GM19467 (cell line): ENCODE measurements around the gene STX1A.
"Not testable (repeated sequence)": the region's sequence is repeated elsewhere in the genome, so short reads cannot be mapped to it uniquely, and the experiment has no call there.

Experiments used
- ATAC-seq: cut with Tn5 transposase; IDR thresholded peaks from one replicate; pipeline ENCODE4 v1.9.1; 2021; ENCODE audit warnings: mild to moderate bottlenecking, moderate library complexity; ENCODE audit not compliant: unreplicated experiment

STX1A gene

DNA sequence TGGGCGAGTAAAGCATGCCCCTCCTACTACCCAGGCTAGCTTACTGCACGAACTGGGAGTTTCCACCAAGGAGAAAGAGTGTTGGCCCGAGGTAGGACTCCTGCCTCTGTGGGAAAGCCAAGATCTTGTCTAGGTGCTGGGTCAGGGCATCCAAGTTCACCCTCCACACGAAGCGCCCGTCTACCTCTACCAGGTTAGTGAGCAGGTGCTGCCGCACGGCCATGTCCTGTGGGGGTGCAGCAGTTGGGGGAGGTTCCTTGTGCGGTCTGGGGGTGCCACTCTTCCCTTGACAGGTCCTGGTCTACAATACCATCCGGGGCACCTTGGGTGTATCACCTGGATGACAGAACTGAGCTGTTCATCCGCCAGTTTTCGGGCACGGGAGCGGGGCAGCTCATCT is 17.4 kb upstream of the STX1A start:
- no peak for ATAC-seq

DNA sequence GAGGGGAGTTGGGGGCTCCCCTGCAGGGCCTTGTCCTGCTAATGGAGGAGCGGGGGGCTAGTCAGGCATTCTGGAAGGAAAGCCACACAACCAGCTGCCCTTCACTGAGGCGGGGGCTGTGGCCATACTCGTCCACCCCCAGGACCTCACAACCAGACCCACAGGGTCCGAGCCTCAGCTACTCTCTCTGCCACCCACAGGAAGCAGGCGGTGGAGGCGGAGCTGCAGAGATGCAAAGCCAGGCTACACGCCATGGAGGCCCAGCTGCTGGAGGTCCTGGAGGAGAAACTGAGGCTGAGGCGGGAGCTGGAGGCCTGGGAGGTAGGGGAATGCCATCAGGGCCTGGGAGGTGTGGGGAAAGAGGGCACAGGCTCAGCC is 16.0 kb upstream of the STX1A start:
- no peak for ATAC-seq

DNA sequence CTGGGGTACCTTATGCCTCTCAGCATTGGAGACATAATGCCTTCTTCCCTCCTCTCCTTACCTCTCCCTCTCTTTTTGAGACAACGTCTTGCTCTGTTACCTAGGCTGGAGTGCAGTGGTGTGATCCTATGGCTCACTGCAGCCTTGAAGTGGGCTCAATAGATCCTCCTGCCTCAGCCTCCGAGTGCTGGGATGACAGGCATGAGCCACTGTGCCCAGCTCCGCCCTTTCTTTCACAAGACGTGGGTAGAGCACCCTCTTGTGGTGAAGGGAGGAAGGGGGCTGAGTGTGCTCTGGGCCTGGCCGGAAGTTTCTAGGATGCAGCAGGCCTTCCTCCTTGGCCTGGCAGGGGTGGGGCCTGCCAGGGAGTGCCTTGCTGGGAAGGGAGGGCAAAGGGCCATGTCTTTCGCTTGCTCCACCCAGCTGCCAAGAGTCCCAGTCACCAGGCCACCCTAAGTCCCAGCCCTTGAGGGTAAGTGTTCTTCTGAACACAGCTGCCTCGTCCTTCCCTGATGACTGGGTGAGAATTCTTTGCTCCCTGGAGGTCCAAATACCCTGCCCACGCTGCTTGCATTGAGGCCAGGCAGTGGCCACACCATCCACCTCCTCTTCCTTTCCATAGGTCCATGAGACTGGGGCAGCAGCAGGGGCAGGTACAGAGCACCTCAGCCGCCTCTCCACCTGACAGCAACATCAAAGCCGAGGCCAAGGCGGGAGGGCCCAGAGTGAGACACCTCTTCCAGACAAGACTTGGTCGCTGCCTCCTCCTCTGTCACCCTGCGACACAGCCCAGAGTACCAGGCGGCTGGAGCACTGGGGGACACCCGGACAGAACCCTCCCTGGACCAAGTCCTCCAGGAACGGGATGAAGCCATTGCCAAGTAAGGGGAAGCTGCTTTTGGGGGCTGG is 15.4 kb upstream of the STX1A start:
- peak; percentile 45 for ATAC-seq

DNA sequence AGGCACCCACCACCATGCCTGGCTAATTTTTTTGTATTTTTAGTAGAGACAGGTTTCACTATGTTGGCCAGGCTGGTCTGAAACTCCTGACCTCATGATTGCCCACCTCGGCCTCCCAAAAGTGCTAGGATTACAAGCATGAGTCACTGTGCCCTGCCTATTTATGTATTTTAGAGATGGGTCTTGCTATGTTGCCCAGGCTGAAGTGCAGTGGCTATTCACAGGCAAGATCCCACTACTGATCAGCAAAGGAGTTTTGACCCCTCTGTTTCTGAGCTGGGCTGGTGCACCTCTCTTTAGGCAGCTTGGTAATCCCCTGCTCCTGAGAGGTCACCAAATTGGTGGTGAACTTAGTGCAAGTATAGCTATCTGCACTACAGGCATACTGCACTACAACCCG is 12.9 kb upstream of the STX1A start:
- no peak for ATAC-seq

DNA sequence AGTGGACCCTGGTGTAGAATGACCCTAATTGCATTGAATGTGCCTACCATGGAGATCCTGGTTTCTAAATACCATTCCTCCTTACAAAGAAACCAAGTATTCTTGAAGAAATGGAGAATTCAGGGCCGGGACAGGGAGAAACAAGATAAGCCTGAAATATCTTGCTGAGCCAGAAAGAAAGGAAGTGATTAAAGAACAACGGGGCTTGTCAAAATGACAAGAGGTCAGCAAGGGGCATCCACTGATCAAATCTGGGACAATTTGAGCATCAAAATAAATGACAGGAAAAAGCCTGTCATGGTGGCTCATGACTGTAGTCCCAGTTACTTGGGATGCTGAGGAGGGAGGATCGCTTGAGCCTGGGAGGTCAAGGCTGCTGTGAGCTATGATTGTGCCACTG is 11.0 kb upstream of the STX1A start:
- no peak for ATAC-seq

DNA sequence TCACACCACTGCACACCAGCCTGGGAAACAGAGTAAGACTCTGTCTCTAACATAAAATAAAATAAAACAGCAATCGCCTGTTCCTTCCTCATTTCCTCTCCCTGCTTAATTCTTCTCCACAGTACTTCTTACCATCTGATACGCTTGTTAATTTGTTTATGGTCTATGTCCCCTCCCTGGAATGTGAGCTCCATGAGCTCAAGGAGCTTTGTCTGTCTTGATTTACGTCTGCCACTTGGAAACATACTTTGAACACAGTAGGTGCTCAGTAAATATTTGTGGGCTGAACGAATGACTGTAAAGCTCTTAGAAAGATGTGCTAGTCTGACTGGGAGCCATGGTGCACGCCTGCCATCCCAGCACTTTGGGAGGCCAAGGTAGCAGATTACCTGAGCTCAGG is 9.1 kb upstream of the STX1A start:
- ATAC-seq: no peak

DNA sequence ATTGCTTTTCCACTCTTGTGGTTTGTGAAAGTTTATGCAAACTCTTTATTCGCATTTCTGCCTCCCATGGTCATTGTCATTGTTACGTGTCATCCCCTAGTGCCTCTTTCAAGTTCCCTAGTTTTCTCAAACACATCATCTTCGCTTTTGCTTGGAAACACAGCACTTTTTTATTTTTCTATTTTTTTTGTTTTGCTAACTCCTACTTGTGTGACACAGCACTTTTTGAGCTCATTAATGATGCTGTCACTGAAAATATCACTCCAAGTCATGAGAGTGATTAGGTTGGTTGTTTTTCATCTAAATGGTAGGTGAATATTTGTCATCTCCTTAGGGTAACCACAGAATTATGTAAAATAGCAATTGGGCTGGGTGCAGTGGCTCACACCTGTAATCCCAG is 8.5 kb upstream of the STX1A start:
- ATAC-seq: no peak

DNA sequence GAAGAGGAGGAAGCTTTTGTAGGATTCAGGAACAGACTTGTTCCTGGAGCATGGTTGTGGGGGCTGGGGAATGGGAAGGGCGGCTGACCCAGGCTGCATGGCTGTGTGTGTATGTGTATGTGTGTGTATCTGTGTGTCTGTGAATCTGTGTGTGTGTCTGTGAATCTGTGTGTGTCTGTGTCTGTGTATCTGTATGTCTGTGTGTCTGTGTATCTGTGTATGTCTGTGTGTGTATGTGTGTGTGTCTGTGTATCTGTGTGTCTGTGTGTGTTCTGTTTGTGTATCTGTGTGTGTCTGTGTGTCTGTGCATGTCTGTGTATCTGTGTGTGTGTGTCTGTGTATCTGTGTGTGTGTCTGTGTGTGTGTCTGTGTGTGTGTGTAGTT is 6.6 kb upstream of the STX1A start:
- no peak for ATAC-seq

DNA sequence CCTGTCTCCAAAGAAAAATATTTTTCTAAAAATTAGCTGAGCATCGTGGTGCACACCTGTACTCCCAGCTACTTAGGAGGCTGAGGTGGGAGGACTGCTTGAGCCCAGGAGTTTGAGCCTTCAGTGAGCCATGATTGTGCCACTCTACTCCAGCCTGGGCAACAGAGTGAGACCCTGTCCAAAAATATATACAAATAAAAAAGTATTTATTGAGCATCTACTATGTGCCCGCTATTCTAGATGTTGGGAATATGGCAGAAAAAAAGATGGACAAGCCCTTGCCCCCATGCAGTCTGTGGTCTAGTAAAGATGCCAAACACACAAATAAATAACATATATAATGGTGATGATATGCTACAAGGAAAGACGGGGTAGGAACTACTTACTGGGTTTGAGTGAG is 4.3 kb upstream of the STX1A start:
- ATAC-seq: no peak

DNA sequence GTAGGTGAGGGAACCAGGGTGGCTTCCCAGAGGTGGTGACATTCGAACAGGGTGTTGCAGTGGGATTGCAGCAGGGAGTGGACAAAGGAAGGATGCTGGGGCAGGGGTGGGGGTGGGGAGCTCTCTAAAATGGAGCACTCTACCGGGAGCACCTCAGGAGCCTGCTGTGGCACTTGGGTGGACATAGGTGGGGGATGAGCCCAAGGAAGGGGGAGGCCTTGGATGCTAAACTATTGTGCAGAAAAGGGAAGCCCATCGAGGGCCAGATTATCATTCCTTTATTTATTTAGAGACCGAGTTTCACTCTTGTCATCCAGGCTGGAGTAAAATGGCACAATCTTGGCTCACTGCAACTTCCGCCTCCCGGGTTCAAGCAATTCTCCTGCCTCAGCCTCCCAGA is 3.3 kb upstream of the STX1A start:
- no peak for ATAC-seq

DNA sequence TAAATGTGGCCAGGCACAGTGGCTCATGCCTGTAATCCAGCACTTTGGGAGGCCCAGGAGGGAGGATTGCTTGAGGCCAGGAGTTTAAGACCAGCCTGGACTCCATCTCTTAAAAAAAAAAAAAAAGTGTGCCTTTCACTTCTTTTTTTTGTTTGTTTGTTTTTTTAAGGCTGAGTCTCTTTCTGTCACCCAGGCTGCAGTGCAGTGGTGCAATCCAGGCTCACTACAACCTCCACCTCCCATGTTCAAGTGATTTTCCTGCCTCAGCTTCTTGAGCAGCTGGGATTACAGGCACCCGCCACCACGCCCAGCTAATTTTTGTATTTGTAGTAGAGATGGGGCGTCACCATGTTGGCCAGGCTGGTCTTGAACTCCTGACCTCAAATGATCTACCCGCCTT is 2.7 kb upstream of the STX1A start:
- ATAC-seq: not testable (repeated sequence)

DNA sequence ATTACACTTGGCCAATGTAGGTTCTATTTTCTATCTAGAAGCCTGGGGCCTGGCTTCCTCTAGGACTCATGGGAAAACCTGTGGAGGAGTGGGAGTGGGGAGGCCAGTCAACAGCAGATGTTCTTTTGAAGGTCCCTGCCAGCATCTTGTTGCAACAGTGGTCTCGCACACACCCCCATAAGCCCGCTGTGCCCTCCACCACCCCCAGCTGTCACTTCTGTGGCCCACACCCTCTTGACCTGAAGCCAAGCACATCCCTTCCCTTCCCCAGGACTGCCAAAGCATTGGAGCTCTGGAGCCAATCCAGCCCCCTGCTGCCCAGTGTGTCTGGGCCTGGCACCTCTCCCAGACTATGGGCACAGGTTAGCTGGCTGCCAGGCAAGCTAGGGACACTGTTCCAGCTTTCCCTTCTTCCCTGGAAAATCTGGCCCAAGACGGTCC is 1.9 kb upstream of the STX1A start:
- no peak for ATAC-seq

DNA sequence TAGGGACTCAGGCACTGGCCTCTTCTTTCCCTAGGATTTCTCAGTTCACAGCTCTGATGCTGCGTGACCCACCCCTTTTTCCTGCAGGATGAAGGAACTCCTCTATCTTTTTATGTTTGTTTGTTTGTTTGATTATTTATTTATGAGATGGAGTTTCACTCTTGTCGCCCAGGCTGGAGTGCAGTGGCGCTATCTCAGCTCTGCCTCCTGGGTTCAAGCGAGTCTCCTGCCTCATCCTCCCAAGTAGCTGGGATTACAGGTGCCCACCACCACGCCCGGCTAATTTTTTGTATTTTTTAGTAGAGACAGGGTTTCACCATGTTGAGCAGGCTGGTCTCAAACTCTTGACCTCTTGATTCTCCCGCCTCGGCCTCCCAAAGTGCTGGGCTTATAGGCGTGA is 974 bp upstream of the STX1A start:
- ATAC-seq: not testable (repeated sequence)

DNA sequence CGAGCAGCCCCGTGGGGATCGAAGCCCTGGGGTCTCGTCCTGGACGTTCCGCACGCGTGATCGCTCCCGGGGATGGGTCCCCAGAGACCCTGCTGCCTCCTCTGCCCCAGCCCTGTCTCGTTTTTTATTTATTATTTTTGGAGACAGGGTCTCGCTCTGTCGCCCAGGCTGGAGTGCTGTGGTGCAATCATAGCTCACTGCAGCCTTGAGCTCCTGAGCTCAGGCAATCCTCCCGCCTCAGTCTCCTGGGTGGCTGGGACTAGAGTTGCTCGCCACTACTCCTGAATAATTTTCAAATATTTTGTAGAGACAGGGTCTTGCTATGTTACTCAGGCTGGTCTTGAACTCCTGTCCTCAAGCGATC is 319 bp upstream of the STX1A start:
- no peak for ATAC-seq

DNA sequence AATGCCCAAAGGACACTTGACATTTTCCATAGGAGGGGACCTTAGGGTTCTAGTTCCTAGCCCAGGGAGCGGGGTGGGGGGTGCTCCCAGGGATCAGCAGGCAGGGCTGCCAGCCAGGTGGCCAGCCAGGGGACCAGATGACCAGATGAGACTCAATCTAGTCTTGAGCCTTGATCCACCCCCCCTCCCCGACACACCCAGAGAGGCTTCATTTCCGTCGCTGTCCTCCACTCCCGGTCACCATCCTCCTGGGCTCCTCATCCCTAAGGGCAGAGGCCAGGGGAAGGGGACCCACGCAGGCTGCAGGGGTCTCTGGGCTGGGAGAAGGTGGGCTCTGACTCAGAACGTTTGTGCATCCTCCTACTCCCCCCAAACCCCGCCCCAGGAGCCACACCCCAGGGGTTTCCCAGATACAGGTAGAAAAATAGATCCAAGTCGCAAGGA is 1.0 kb downstream of the STX1A start:
- ATAC-seq: no peak

DNA sequence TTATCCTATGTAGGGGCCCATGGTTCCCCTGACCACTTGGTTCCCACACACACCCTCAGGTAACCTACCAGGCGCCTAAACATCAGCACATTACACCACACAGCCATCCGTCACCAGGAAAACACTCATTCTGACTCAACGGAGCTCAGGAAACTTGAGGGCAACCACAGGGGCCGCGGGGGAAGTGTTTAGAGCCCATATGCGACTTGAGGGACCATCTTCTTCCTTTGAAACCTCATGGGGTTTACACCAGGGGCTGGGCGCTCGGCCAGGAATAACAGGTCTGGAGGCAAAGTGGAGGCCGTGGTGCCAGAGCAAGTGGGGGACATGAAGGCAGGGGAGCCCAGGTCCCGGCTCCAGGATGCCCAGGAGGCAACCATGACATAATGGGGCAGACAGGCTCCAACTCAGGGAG is 1.5 kb downstream of the STX1A start:
- ATAC-seq: no peak

DNA sequence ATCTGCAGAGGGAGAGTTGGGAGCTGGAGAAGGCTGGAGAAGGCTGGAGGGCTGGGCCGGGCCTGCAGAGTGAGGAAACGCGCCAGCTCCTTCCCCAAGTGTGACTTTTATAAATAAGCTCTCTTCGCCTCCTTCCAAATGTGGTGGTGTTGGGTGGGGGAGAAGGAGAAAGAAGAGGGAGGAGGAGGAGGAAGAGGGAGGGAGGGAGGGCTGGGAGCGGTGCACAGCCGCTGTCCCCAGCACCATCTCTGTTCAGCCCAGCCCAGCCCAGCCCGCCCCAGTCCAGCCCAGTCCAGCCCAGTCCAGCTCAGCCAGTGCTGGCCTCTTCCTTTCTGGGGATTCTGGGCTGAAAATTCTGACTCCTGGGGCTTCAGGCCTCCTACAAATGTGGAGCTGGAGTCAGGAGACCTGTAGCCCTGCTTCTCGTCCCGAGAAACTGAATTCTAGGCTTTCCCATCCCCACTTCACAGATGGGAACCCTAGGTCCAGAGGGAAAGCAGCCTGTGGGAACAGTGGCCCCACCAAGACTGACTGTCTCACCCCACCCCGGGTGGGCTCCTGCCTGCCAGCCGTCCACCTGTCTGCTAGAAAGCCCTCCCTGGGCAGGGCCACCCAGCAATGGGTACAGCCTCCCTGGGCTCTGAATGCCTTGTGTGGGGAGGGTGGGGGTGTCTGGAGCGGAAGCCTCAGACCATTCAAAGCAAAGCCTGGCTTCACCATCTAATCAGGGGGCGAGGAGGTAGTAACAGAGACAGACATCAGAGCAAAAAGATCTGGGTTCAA is 2.3 kb downstream of the STX1A start:
- ATAC-seq: no peak

DNA sequence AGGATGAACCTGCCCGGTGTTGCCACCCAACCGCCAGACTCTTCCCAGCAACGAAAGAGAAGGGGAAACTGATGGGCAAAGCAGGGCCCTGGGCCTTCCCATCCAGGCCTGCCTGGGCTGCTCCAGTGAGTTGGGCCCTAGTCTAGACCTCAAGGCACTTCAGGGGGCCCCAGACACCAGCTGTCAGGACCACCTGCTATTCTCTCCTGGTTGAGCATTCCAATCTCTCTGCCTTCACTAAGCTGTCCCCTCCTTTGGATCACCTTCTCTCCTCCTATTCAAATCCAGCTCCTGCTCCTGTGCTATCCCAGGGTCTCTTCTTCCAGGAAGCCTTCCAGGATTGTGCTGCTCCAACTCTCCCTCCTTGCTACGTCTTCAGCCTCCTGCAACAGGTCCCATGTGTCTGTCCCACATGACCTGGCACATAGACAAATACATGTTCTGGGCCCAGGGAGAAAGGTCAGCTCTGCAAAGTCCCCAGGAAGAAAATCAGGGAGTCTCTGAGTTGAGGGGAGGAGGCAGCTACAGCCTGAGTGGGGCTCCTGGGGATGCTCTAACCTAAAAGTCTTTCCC is 3.1 kb downstream of the STX1A start:
- ATAC-seq: no peak

DNA sequence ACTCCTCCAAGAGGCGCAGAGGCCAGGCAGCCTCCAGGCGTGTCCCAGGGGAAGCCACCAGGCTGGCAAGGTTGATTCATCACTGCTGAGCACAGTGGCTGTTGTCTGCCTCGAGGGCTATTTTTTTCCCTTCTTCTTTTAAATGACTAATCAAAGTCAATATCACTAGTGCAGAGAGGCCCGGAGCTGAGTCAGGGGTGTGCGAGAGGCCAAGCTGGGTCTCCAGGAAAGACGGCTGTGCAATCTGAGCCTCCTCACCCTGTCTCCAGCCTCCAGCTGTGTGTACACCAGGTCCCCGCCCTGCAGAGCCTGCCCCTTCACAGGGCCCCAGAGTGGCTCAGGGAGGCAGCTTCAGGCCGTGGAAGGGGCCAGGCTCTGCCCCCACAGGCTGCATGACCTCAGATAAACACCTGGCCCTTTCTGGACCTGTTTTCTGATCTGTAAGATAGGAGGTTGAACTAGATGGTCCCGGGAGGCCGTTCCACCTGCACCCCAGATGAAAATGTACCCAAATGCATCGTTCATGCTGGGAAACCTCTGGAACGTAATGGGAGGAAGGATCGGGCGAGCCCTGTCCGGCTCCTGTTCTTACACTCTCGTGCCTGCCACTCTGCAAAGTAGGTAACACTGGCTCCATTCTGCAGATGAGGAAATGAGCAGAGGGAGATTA is 3.7 kb downstream of the STX1A start:
- ATAC-seq: no peak

DNA sequence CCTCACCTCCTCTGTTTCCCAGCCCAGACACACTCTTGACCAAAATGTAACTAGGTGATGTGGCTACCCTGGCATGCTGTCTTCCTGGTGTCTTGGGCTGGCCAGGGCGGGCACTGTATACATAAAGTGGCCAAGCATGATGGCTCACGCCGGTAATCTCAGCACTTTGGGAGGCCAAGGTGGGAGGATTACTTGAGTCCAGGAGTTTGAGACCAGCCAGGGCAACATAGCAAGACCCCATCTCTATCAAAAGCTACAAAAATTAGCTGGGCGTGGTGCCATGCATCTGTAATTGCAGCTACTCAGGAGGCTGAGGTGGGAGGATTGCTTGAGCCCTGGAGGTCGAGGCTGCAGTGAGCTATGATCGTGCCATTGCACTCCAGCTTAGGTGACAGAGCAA is 6.2 kb downstream of the STX1A start:
- not testable (repeated sequence) for ATAC-seq

DNA sequence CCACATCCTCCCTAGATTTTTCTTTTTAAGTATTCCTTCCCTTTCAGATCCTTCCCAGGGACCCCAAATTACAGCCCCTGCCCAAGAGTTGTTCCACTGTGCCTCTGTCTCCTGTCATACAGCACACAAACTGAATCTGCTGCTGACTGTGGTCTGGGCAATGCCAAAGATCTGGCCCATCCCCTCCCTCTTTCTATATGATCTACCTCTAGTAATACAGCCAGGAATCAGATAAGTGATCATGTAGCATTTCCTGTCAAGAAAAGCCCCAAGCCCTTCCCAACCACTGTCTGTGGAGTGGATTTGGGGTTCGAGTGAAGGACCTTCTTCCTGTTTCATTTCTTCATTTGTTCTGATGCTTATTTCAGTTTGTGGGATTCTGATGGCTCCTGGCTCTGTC is 6.7 kb downstream of the STX1A start:
- ATAC-seq: no peak
